ENCODE data around the gene WDR91.

WDR91 gene

DNA sequence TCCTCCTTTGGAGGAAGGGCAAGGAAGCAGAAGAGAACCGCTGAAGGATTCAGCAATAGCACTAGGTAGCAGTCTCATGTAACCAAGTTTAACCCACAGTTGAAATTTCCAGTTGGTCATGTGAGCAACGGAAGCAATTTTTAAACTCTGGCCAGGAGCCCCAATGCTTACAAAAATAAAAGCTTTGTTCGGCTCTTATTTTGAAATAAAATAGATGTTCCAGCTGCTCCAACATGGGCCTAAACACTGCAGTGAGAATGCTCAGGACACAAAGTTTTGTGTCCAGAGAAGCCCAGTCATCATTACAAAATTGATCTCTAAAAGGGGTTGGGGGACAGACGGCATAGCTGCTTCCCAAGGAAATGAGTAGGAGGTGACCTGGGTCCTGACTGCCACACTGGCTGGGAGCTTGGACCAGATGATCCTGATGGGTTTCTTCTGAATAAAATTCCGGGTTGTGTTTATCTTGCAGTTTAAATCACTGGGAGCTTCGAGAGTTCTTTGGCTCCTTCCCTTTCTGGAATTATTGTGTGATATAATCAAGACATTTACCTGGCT, 63.9 kb downstream of the WDR91 start:
- H3K27me3 ChIP-seq (ENCODE audit: control insufficient read depth, insufficient read depth, low read length), result no peaks in the 10 kb centered on the region
- H3K4me3 ChIP-seq (ENCODE audit: low read depth, low read length), result no peak overlapping the region
- no peak overlapping the region for H3K27ac ChIP-seq (ENCODE audit: low read depth, low read length)
- peaks cover 7% of the 10 kb centered on the region for H3K4me1 ChIP-seq (ENCODE audit: control insufficient read depth, insufficient read depth, low read length)
- H3K36me3 ChIP-seq (ENCODE audit: control insufficient read depth, insufficient read depth, low read length), result no peaks in the 10 kb centered on the region
- H3K9me3 ChIP-seq (ENCODE audit: control insufficient read depth, insufficient read depth, low read length), result no peaks in the 10 kb centered on the region
- no peak overlapping the region for H3K9ac ChIP-seq (ENCODE audit: low read depth, low read length)

DNA sequence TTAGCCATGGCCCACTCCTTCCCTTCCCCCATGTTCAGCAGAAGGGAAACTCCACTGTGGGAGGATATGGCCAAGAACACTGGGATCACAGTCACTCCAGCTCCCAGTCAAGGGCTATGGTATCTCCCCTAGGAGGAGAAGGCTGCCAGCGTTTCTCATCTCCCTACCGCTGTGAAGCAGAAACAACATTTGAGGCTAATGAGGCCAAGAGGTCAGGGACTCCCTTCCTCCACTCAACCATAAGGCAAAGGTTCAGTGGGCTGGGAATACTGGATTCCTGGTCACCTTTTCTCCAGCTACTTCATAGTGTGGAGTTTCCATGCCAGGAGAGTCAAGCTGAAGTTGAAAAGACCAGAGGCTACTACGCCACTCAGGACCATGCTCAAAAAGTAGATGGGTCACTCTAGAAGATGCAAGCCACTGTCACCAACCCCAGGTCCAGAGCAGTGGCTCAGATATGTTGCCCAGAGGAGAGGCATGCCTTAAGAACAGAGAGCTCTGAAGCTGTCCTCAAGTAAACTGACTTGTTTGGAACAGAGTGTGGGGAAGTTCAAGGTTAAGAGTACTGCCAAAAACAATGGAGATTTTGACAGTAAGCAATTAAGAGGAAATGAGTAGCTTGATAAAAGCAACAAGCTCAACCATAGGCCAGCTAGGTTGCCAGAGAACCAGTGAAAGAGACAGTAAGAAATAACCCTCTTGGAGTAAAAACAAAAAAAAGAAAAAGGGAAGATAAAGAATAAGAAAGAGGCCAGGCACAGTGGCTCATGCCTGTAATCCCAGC, 67.2 kb downstream of the WDR91 start:
- no peak overlapping the region for H3K9ac ChIP-seq (ENCODE audit: low read depth, low read length)
- no peak overlapping the region for H3K4me3 ChIP-seq (ENCODE audit: low read depth, low read length)
- H3K27me3 ChIP-seq (ENCODE audit: control insufficient read depth, insufficient read depth, low read length), result no peaks in the 10 kb centered on the region
- no peaks in the 10 kb centered on the region for H3K9me3 ChIP-seq (ENCODE audit: control insufficient read depth, insufficient read depth, low read length)
- peaks cover 7% of the 10 kb centered on the region for H3K4me1 ChIP-seq (ENCODE audit: control insufficient read depth, insufficient read depth, low read length)
- no peaks in the 10 kb centered on the region for H3K36me3 ChIP-seq (ENCODE audit: control insufficient read depth, insufficient read depth, low read length)
- H3K27ac ChIP-seq (ENCODE audit: low read depth, low read length), result no peak overlapping the region

Data from HUES48 (cell line).